Endothelial cell (in vitro differentiated cells): ENCODE data around the gene MME. TPM values are rescaled to one million over a fixed set of nuclear protein-coding genes. Genes with fewer than 3 reads are reported as not detected.

Experiments
- DNase-seq: peaks from one replicate; pipeline ENCODE4 v3.0.0; 2021; ENCODE audit warnings: low spot score
- H3K27ac Mint-ChIP-seq: one replicate; pipeline ENCODE4 v1.8.0; 2021; ENCODE audit warnings: mixed read lengths, inconsistent platforms; ENCODE audit not compliant: unreplicated experiment
- H3K27me3 Mint-ChIP-seq: one replicate; pipeline ENCODE4 v1.8.0; 2021; ENCODE audit warnings: mild to moderate bottlenecking, moderate library complexity, mixed read lengths, inconsistent platforms; ENCODE audit not compliant: unreplicated experiment
- H3K36me3 Mint-ChIP-seq: one replicate; pipeline ENCODE4 v1.8.0; 2021; ENCODE audit warnings: mild to moderate bottlenecking, low read depth, mixed read lengths, inconsistent platforms; ENCODE audit not compliant: unreplicated experiment
- H3K4me1 Mint-ChIP-seq: one replicate; pipeline ENCODE4 v1.8.0; 2021; ENCODE audit warnings: mild to moderate bottlenecking, mixed read lengths, inconsistent platforms; ENCODE audit not compliant: unreplicated experiment
- H3K4me3 Mint-ChIP-seq: one replicate; pipeline ENCODE4 v1.8.0; 2021; ENCODE audit warnings: mild to moderate bottlenecking, mixed read lengths, inconsistent platforms; ENCODE audit not compliant: unreplicated experiment
- H3K9me3 Mint-ChIP-seq: one replicate; pipeline ENCODE4 v1.8.0; 2021; ENCODE audit warnings: mixed read lengths, inconsistent platforms; ENCODE audit not compliant: unreplicated experiment
- CTCF ChIP-seq: fragments of 200-600 bp; sonication (generic); IDR thresholded peaks from one replicate; pipeline ENCODE4 v1.5.0; 2021; ENCODE audit warnings: antibody characterized with exemption; ENCODE audit not compliant: unreplicated experiment
- total RNA-seq: library from RNA; stranded (reverse); fragmentation: NEBNext Ultra II Directional; extraction: Animal tissue kit (Norgen Biotek cat#: 25700); gene quantifications from one replicate; pipeline ENCODE4 v1.2.1, GENCODE V29; 2021; ENCODE audit not compliant: unreplicated experiment

Gene MME
- total RNA-seq, 1 donor from 2014 or later = 4.7 TPM

GRCh38 chr3:155052470-155052869, 27.6 kb upstream of the MME start:
- Mint-ChIP-seq H3K4me1 (no peaks in the 10 kb centered on the region), H3K27me3 (no peaks in the 10 kb centered on the region), H3K36me3 (peaks cover 14% of the 10 kb centered on the region), H3K9me3 (peaks cover 6% of the 10 kb centered on the region), H3K27ac (no peak overlapping the region), H3K4me3 (no peak overlapping the region)
- TF ChIP-seq CTCF = no peak
- DNase-seq = no peak

- H3K9me3 Mint-ChIP-seq = peaks cover 6% of the 10 kb centered on the region
- no peaks in the 10 kb centered on the region for H3K4me1 Mint-ChIP-seq
- H3K27ac Mint-ChIP-seq = no peak overlapping the region
- H3K4me3 Mint-ChIP-seq = no peak overlapping the region
- H3K27me3 Mint-ChIP-seq = no peaks in the 10 kb centered on the region
- no peak for TF ChIP-seq CTCF
- DNase-seq = no peak
- peaks cover 14% of the 10 kb centered on the region for H3K36me3 Mint-ChIP-seq
Measured at GRCh38 chr3:155053756-155054155, 26.4 kb upstream of the MME start.

GRCh38 chr3:155064920-155065319, 15.2 kb upstream of the MME start:
- no peak for TF ChIP-seq CTCF
- H3K27me3 Mint-ChIP-seq = no peaks in the 10 kb centered on the region
- no peaks in the 10 kb centered on the region for H3K9me3 Mint-ChIP-seq
- H3K36me3 Mint-ChIP-seq = no peaks in the 10 kb centered on the region
- H3K27ac Mint-ChIP-seq = no peak overlapping the region
- no peak for DNase-seq
- H3K4me1 Mint-ChIP-seq = peaks cover 6% of the 10 kb centered on the region
- H3K4me3 Mint-ChIP-seq = no peak overlapping the region

GRCh38 chr3:155065537-155065936, 14.6 kb upstream of the MME start:
- Mint-ChIP-seq H3K36me3 (no peaks in the 10 kb centered on the region), H3K27ac (no peak overlapping the region), H3K4me1 (peaks cover 10% of the 10 kb centered on the region), H3K27me3 (no peaks in the 10 kb centered on the region), H3K4me3 (no peak overlapping the region), H3K9me3 (no peaks in the 10 kb centered on the region)
- TF ChIP-seq CTCF = no peak
- no peak for DNase-seq

- no peak for DNase-seq
- H3K9me3 Mint-ChIP-seq = no peaks in the 10 kb centered on the region
- no peak overlapping the region for H3K27ac Mint-ChIP-seq
- no peak overlapping the region for H3K4me3 Mint-ChIP-seq
- peaks cover 10% of the 10 kb centered on the region for H3K4me1 Mint-ChIP-seq
- H3K36me3 Mint-ChIP-seq = no peaks in the 10 kb centered on the region
- TF ChIP-seq CTCF = no peak
- H3K27me3 Mint-ChIP-seq = peaks cover 1% of the 10 kb centered on the region
Measured at GRCh38 chr3:155069729-155070128, 10.4 kb upstream of the MME start.
